A549 treated with CORT108297 at 1 μM for 4 hours (cell line): ENCODE data around the gene DNAJC22. TPM values are rescaled to one million over a fixed set of nuclear protein-coding genes. Genes with fewer than 3 reads are reported as not detected.

Source experiments
- total RNA-seq: library from RNA; stranded (reverse); fragments of 200-300 nt; extraction: Qiagen RNA extraction; gene quantifications from 5 replicates; pipeline ENCODE4 v1.2.3, GENCODE V29; 2022

DNAJC22 gene
- 18.1 to 23.3 TPM (median 19.4 TPM) in 5 replicates for total RNA-seq

GRCh38 chr12:49346659-49347310, at the start of gene DNAJC22:
Gene DNAJC22, plus strand, starts transcription at chr12:49346888. Its CDS starts 1,985 bp downstream, at chr12:49348873.

GRCh38 chr12:49322708-49323523, 23.8 kb upstream of the DNAJC22 start, which contains the start of gene TROAP:
Gene TROAP, plus strand, starts transcription at chr12:49323255. Its CDS starts 354 bp downstream, at chr12:49323609.

GRCh38 chr12:49336645-49337584, 9.8 kb upstream of the DNAJC22 start, which contains the start of gene C1QL4:
Gene C1QL4, minus strand, starts transcription at chr12:49337188. Its CDS starts 711 bp downstream, at chr12:49336477.

GRCh38 chr12:49367381-49368239, 20.9 kb downstream of the DNAJC22 start, which contains the start of gene SPATS2:
Gene SPATS2, plus strand, starts transcription at chr12:49367462. Its CDS starts 93,551 bp downstream, at chr12:49461013.

Other genes starting within 250 kb of the DNAJC22 start
- gene LMBR1L, start 236.0 kb upstream of the DNAJC22 start, total RNA-seq, result 12.5 to 20.7 TPM (median 16.2 TPM) in 5 replicates
- 2,254 to 2,528 TPM (median 2,445 TPM) in 5 replicates for gene TUBA1B, start 215.5 kb upstream of the DNAJC22 start, total RNA-seq
- gene TUBA1A, start 157.8 kb upstream of the DNAJC22 start, total RNA-seq, result 172 to 224 TPM (median 204 TPM) in 5 replicates
- 1,750 to 2,087 TPM (median 1,799 TPM) in 5 replicates for gene TUBA1C, start 81.8 kb upstream of the DNAJC22 start, total RNA-seq
- 0.97 to 1.8 TPM (median 1.5 TPM) in 5 replicates for gene PRPH, start 51.7 kb upstream of the DNAJC22 start, total RNA-seq
- 75.6 to 99.1 TPM (median 87.2 TPM) in 5 replicates for gene TROAP, start 23.6 kb upstream of the DNAJC22 start, total RNA-seq
- gene C1QL4, start 9.7 kb upstream of the DNAJC22 start, total RNA-seq, result 3.9 to 6.6 TPM (median 5.7 TPM) in 5 replicates
- 26.6 to 33.4 TPM (median 31.5 TPM) in 5 replicates for gene SPATS2, start 20.6 kb downstream of the DNAJC22 start, total RNA-seq
- 1.8 to 2.9 TPM (median 2.8 TPM) in 5 replicates for gene KCNH3, start 192.1 kb downstream of the DNAJC22 start, total RNA-seq
- gene MCRS1, start 221.3 kb downstream of the DNAJC22 start, total RNA-seq, result 60.1 to 70.8 TPM (median 68.3 TPM) in 5 replicates